Activated gamma-delta T cell treated with anti-CD3 and anti-CD28 coated beads, Interleukin-2, amount 50 U/mL, for 16 hours (primary cell): ENCODE measurements around the gene IGLL5.
"Not testable (repeated sequence)": the region's sequence is repeated elsewhere in the genome, so short reads cannot be mapped to it uniquely, and the experiment has no call there.

ENCODE experiments used
- DNase-seq: peaks from one replicate; pipeline ENCODE4 v3.0.0-alpha.2; 2020; ENCODE audit warnings: low read depth

Gene IGLL5

GRCh38 chr22:22914726-22915669 lies 27.4 kb downstream of the IGLL5 start:
- DNase-seq: no peak

- no peak for DNase-seq
Observed at GRCh38 chr22:22915670-22916035, 28.0 kb downstream of the IGLL5 start.

GRCh38 chr22:22916215-22916951 lies 28.8 kb downstream of the IGLL5 start:
- DNase-seq: no peak

GRCh38 chr22:22916952-22917290 lies 29.3 kb downstream of the IGLL5 start:
- no peak for DNase-seq

GRCh38 chr22:22917377-22917776 lies 29.8 kb downstream of the IGLL5 start:
- DNase-seq: no peak

- DNase-seq: no peak
Observed at GRCh38 chr22:22918297-22918965, 30.8 kb downstream of the IGLL5 start.

- DNase-seq: no peak
Observed at GRCh38 chr22:22919041-22919440, 31.4 kb downstream of the IGLL5 start.

- DNase-seq: no peak
Observed at GRCh38 chr22:22920104-22920654, 32.6 kb downstream of the IGLL5 start.

GRCh38 chr22:22920910-22921550 lies 33.4 kb downstream of the IGLL5 start:
- DNase-seq: no peak

- no peak for DNase-seq
Observed at GRCh38 chr22:22921575-22921974, 34.0 kb downstream of the IGLL5 start.

GRCh38 chr22:22922092-22922953 lies 34.7 kb downstream of the IGLL5 start:
- not testable (repeated sequence) for DNase-seq

- no peak for DNase-seq
Observed at GRCh38 chr22:22922954-22923319, 35.3 kb downstream of the IGLL5 start.

- no peak for DNase-seq
Observed at GRCh38 chr22:22923379-22923778, 35.8 kb downstream of the IGLL5 start.

GRCh38 chr22:22923930-22924329 lies 36.3 kb downstream of the IGLL5 start:
- DNase-seq: no peak

- no peak for DNase-seq
Observed at GRCh38 chr22:22924369-22925145, 36.9 kb downstream of the IGLL5 start.

- no peak for DNase-seq
Observed at GRCh38 chr22:22925146-22925804, 37.7 kb downstream of the IGLL5 start.

- no peak for DNase-seq
Observed at GRCh38 chr22:22925805-22926369, 38.3 kb downstream of the IGLL5 start.

- DNase-seq: no peak
Observed at GRCh38 chr22:22926370-22927195, 39.0 kb downstream of the IGLL5 start.
